GM13977 (cell line): ENCODE results near the gene GRIN2A.

Experiments
- DNase-seq: peaks from one replicate; pipeline ENCODE4 v3.0.0; 2012; ENCODE audit warnings: low spot score
- CTCF ChIP-seq: IDR thresholded peaks from 2 replicates; pipeline ENCODE4 v1.5.1; 2012; ENCODE audit warnings: mild to moderate bottlenecking, control low read depth; ENCODE audit not compliant: insufficient read depth; ENCODE audit errors: extremely low read depth, missing control alignments
- in situ Hi-C: fragments of 300-500 bp; cut with MboI; formaldehyde crosslinking; loops from one replicate; pipeline ENCODE4 v1.12.0; 2022; ENCODE audit warnings: low sequenced_read_pairs, low pct_unique_long_range_greater_than_20kb, mixed read lengths, inconsistent platforms; ENCODE audit not compliant: unreplicated experiment

Gene GRIN2A

DNA sequence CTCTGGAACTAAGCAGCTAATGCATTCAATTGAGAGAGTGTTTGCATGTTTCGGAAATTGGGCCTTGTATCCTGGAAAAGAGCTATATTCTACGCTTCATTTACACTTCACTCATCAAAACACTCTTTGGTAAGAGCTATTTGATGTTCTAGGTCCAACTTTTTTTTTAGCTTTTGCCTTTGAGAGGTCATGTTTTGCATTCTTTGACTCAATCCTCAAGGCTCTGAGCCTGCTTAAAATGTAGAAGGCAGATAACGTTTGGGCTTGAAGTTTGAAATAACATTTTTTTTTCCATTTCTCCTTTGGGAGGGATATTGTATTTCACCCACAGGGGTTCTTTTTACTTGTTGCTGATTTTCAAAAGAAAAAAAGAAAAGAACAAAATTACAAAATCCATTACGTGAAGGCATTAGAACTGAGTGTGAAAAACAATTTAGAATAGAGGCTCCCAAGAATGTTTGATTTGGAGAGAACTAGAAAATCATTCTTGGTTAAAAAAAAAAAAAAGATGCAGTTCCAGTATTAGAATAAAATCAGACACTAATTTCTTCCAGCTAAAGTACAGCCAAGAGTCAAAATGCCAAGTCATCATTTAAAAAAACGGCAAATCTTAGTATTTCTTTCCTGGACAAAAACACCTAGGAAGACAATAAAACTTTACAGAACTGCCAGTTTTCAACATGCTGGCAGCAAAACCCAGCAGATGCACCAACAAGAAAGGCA is 268.5 kb downstream of the GRIN2A start:
- no peak for DNase-seq
- TF ChIP-seq CTCF: no peak
- in situ Hi-C loops: no loop called here

DNA sequence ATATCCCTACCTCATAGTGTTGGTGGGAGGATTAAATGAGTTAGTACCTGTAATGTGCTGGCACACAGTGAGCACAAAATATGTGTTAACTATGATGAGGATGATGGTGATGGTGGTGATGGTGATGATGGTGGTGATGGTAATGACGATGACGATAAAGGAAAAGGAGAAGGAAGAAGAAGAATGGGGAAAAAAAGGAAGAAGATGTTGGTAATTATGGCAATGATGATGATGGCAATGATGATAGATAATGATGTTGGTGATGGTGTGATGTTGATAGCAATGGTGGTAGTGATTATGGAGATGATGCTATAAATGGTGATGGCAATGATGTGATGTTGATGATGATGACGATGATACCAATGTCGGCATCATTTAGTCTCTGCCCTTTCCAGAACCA is 270.2 kb downstream of the GRIN2A start:
- in situ Hi-C loops: no loop called here
- no peak for DNase-seq
- no peak for TF ChIP-seq CTCF

GRCh38 chr16:9911231-9911630 is 271.0 kb downstream of the GRIN2A start:
- no peak for DNase-seq
- in situ Hi-C loops: no loop called here
- no peak for TF ChIP-seq CTCF

DNA sequence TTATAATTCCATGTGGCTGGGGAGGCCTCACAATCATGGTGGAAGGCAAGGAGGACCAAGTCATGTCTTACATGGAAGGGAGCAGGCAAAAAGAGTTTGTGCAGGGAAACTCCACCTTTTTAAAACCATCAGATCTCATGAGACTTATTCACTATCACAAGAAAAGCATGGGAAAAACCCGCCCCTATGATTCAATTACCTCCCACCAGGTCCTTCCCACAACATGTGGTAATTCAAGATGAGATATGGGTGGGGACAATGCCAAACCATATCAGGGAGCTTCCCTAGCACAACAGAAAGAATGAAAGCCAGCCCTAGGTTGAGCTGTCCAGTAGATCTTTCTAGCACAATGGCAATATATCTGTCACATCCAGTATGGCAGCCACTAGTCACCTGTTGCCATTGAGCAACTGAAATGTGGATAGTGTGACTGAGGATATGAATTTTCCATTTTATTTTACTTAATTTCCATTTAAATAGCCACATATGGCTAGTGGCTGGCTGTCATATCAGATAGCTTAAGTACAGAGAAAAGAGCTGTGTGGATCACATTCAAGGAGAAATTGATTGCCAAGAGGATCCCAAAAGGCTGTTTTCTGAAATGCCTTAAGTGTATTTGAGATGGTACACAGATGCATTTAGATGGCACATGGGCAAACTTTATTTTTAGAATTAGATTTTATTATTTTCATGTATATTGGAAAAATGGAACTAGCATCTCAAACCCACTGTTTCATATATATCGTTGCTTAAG is 273.0 kb downstream of the GRIN2A start:
- in situ Hi-C loops: no loop called here
- no peak for DNase-seq
- TF ChIP-seq CTCF: no peak

GRCh38 chr16:9908613-9909012 is 273.6 kb downstream of the GRIN2A start:
- in situ Hi-C loops: no loop called here
- no peak for TF ChIP-seq CTCF
- DNase-seq: no peak

- TF ChIP-seq CTCF: no peak
- DNase-seq: no peak
- in situ Hi-C loops: no loop called here
Measured at GRCh38 chr16:9907752-9908151, 274.5 kb downstream of the GRIN2A start.
